SKM-1 (cell line): ENCODE results near the gene IPO5.
"Not testable (repeated sequence)": the region's sequence is repeated elsewhere in the genome, so short reads cannot be mapped to it uniquely, and the experiment has no call there.

ENCODE experiments used
- DNase-seq: peaks from one replicate; lab custom pipeline; 2025; ENCODE audit not compliant: unreplicated experiment; lab: John Stamatoyannopoulos, UW

Gene IPO5

DNA sequence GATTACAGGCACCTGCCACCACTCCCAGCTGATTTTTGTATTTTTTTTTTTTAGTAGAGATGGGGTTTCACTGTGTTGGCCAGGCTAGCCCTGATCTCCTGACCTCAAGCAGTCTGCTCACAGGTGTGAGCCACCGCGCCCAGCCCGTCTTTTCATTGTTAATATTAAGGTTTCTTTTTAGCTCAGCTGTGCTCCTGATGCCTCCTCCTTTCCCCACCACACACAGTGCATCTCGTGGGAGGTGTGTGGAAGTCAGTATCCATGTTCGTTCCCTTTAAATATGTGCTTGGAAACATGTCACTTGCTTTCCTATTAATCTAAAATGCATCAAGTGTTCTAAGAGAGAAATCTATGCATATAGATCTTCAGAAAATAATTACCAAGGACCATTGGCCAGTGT is 53.5 kb downstream of the IPO5 start:
- no peak for DNase-seq

DNA sequence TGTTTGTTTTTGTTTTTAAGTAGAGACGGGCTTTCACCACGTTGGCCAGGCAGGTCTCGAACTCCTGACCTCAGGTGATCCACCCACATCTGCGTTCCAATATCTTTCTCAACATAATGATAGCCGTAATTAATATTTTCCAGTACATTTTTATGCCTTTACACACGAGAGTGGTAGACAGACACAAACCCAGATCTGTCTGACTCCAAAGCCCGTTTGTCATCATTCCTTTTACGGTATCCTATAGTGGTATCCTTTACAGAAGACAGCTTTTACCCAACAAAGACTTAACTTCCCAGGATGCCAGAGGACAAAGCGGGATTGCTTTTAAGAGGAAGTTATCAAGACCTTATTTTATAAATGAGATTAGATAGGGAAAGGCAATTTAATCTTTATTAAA is 59.8 kb downstream of the IPO5 start:
- no peak for DNase-seq

DNA sequence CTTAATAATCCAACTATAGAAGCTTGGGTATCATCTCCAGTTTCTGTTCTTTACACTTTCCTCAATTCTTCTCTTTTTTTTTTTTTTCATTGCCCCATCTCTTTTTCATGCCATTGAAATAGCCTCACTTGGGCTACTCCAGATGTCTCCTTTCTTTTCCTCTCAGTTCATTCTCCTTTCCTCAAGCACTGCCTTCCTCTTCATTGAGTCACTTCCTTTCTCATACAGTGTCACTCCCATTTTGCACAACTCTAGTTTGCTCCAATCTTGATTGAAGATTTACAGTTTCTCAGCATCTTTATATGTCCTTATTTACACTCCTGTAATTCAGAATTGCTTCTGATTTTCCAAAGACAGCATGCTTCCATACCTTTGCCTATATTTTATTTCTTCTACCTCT is 61.3 kb downstream of the IPO5 start:
- DNase-seq = no peak

DNA sequence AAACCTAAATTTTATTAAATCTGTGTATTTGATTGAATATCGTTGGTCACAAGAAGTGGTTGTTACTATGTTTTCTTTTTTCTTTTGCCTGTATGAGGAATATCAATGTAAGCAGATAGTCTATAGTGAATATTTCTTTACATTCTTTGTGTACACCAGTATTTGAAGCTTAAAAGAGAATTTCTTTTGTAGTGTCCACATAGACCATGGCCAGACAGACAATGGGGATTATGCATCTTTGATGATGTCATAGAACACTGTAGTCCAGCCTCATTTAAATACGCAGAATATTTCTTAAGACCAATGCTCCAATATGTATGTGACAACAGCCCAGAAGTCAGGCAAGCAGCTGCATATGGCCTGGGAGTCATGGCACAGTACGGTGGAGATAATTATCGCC is 64.8 kb downstream of the IPO5 start:
- no peak for DNase-seq

DNA sequence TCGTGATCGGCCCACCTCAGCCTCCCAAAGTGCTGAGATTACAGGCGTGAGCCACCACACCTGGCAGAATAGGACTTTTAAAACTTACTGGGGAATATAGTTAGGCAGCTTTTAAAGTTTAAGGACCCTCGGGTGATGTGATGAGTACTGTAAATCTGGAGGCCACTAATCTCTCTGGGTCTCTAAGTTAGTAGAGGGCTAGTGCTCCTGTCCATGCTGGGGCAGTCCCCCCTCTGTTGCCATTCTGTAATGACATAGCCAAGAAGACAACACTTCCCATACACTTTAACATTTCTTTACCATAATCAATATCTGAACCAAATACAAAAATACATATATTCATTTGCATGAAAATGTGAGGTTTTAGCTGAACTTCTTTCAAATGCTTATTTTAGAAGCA is 65.7 kb downstream of the IPO5 start:
- no peak for DNase-seq

DNA sequence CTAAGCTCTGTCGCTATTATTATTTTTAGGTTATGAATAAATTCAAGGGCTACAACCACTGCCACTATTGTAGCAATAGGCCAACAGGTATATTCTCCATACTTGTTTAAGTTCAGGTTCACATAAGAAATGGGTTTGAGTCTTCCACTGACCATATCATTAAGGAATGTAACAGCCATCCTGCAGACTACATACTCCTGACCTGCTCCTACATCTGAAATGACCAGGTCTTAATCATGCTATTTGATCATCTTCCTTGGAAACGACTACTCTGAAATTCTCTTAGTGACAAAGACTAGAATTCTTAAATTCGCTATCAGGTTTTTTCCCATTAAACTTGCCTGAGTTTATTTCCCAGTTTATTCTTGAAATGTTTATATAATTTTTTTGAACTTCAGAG is 66.8 kb downstream of the IPO5 start:
- no peak for DNase-seq

DNA sequence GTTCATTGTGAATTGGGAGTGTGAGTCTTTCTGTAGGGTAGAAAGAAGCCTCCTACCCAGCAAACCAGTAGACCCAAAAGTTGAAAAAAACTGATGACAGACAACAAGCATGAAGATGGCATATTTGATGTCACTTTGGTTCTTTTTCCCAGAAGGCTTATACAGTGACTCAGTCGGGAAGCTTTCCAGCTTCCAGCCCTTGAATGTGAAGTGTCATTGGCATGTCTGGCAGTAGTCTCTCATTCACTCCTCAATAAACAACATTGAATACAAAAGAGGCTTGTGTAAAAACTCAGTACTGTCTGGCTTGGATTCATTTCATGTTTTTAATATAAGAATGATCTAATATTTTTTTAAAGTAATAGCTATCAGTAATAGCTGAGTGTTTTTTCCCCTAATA is 68.7 kb downstream of the IPO5 start:
- DNase-seq = no peak

DNA sequence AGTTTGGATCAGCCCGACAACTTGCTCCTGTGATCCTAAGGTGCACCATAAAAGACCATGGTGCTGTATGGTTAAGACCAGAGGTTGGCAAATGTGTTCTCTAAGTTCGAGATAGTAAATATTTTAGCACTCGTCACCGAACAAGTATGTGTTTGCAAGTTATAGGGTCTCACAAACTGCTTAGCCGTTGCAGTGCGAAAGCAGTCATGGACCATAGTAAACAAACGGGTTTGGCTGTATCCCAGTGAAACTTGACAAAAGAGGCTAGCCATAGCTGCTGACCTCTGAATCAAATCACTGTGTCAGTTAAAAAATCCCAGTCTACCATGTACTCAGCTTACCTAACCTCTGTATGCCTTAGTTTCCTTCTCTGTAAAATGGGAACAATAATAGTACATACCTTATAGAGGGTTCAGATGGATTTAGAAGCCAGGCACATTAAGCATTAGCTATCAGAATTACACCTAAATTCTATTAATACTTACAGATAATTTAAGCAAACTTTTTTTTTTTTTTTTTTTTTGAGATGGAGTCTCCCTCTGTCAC is 72.1 kb downstream of the IPO5 start:
- no peak for DNase-seq

DNA sequence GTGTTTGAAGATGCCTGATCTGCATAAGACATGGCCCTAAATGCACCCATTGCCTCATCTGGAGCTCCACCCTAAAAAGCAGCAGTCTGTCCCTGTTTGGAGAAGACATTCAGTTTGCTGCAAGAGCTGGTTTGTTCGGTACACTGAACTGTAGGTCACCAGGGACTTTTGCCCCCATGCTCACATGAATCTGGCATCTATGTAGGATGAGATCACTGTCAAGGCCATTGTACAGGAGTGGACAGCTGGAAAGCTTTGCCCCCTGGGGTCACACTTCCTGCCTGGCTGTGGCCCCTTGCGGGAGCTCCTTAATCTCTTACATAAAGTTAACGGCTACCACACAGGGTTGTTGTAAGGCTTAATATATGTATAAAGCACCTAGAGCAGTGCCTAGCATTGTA is 73.0 kb downstream of the IPO5 start:
- DNase-seq = no peak

DNA sequence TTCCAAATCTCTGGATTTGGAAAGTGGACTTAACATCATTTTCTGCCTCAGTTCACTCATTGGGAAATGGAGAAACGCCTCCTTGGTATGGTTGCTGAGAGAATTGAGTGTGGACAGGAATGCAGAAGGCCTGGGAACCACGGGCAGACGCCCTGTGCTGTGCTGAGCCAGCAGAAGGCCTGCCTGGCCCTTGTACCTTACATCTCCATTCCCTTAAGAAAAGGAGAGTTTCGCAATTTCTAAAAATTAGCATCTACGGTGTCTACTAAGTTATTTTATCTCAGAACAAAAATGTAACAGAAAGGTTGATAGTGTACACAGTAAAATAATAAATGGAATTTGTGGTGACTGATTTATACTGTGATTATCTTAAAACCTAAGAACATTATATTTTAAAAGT is 78.7 kb downstream of the IPO5 start:
- DNase-seq = no peak

DNA sequence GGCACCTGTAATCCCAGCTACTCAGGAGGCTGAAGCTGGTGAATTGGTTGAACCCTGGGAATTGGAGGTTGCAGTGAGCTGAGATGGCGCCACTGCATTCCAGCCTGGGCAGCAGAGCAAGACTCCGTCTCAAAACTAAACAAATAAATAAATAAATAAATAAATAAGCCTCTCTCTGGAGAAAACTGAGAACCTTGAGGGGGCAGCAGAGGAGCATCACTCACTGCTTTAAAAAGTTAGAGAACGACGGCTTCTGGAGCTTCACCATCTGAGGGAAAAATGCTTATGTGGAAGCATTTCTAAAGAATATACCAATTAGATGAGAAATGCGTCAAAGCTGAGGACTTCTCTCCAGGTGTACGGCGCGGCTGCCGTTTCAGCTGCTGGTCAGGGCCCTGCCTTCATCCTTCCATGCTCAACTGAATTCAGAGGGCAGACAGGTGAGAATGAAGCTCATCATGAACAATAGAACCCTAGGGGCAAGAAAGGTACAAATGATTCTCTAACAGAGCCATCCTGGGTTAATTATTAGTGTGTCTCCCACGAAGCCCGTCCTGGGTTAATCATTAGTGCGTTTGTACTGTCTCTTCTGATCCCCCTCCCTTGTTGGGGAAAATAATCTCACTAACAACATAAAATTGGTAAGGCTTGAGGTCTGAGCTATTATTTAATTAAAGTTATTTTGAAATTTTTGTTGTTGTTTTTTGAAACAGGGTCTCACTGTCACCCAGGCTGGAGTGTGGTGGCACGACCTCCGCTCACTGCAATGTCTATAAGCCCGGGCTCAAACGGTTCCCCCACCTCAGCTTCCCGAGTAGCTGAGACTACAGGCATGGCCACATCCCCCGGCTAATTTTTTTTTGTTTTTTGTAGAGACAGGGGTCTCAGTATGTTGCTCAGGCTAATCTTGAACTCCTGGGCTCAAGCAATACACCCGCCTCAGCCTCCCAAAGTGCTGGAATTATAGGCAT is 80.1 kb downstream of the IPO5 start:
- no peak for DNase-seq

DNA sequence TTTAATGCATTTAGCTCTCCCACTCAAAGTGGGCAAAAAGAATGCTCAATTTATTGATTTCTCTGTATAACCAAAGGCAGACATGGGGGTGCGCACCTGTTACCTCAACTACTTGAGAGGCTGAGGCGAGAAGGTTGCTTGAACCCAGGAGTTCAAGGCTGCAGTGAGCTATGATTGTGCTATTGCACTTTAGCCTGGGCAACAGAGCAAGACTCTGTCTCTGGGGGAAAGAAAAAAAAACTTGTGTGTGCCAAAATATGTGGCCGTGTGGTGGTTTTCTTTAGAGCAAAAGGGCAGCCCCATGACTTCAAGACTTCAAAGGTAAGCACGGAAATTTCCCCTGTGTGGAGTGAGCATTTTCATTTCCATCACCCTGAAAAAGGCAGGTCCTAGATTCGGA is 81.9 kb downstream of the IPO5 start:
- DNase-seq = no peak

DNA sequence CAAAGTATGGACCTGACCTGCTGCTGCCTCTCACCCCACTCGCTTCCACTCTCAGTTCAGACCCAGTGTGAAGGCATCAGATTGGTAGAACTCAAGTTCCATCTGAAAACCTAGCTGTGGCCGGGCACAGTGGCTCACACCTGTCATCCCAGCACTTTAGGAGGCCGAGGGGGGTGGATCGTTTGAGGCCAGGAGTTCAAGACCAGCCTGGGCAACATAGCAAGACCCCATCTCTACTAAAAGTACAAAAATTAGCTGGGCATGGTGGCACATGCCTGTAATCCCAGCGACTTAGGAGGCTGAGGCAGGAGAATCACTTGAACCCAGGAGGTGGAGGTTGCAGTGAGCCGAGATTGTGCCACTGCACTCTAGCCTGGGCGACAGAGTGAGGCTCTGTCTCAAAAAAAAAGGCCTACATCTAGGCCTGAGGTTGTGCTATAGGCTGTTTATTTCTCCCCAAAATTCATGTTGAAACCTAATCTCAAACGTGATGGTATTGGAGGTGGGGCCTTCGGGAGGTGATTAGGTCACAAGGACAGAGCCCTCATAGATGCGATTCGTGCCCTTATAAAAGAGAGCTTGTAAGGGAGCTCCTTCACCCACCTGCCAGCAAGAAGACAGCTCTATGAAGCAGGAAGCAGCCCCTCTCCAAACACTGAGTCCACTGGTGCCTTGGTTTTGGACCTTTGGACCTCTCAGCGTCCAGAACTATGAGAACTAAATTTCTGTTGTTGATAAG is 83.3 kb downstream of the IPO5 start:
- not testable (repeated sequence) for DNase-seq

DNA sequence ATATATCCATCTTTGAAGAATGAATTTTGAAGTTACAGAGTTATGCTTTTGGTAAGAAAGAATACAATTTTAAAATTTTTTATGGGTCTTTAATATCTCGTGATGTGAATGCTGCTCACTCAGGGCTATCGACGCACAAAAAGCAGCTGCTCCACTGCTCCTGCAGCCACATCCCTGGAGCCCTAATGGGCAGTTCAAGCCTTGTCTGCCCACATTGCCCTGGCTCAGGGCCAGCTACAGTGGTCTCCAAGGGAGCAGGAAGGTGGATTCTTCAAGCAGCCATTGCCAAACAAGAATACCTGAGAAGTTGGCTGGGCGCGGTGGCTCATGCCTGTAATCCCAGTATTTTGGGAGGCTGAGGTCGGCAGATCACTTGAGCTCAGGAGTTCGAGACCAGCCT is 85.8 kb downstream of the IPO5 start:
- no peak for DNase-seq

DNA sequence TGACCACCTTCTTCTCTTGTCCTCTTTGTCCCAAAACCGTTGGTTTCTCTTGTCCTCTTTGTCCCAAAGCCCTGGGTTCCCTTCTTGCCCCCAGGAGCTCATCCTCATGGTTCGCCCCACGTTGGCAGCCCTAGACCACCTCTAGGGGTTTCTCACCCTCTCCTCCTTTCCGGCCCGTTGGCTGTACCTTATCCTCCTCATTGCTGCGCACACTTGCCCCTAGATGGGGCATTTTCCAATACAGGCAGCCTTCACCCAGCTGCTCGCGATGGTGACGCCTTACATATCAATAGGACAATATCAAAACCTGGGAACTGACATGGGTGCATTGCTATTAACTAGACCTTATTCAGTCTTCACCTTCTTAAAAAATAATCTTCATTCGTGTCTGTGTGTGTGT is 86.5 kb downstream of the IPO5 start:
- no peak for DNase-seq

DNA sequence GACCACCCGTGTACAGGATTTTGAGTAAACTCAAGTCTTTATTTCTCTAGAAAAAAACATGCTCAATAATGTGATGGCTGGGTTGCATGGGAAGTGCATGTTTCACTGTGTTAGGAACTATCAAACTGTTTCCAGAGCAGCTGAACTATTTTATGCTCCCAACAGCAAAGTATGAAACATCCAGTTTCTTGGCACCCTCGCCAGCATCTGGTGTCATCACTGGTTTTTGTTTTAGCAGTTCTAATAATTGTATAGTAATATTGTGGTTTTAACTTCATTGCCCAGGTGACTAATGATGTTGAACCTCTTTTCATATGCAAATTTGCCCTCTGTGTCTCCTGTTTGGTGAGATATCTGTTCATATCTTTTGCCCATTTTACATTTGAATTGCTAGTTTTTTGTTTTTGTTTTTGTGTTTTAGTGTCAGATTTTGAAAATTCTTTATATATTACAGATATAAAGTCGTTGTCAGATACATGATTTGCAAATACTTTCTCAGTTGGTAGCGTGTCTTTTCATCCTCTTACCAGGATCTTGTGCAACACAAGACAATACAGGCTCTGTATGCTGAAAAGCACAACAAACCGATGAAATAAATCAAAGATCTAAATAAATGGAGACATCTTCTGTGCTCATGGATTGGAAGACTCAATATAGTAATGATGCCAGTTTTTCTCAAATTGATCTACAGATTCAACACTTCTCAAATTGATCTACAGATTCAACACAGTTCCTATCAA is 87.8 kb downstream of the IPO5 start:
- no peak for DNase-seq

DNA sequence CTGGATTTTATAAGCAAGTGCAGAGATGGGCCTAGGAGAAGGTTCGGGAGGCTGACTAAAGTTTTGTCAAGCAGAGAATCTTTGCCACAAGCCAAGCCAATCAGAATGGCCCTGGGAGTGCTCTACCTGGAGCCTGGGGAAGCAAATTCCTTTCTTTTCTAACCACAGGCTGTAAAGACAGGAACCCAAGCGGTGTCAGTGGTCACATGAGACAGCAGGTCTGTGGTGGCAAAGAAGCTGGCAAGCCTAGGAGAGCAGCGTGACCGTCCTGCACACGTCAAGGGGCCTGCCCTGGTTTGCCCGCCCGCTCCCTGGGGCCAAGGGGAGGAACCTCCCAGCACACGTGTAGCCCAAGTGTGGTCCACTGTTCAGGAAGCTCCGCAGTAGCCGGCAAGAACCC is 90.8 kb downstream of the IPO5 start:
- no peak for DNase-seq

DNA sequence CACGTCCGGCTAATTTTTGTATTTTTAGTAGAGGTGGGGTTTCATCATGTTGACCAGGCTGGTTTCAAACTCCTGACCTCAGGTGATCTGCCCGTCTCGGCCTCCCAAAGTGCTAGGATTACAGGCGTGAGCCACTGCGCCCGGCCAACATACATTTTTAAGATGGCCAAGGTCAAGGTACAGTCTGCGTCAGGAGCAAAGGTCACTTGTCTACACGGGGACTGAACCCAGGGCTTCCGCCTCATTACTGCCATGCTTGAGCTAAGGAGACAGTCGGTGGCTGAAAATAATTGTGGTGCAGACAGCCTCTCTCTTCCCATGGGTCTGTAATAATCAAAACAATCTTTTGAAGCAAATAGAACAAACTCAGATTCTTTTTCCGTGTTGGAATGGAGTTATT is 94.3 kb downstream of the IPO5 start:
- not testable (repeated sequence) for DNase-seq

DNA sequence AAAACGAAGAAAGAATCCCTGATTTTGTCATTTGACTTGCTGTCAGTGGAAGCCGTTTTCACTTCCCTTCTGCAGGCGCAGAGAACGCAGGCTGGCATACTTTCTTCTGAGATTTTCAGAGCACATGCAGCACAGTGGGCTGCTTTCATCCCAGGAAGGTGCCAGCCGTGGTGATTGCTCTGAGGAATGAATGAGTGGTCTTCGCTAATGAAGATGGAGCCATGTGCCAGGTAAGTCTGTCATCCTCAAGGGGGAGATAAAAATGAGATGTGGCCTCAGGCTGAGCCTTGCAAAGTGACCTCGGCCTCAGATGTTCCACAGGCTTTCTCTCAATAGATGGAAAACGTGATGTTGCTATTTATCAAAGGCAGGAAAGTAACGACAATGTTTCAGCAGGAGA is 94.8 kb downstream of the IPO5 start:
- DNase-seq = no peak

DNA sequence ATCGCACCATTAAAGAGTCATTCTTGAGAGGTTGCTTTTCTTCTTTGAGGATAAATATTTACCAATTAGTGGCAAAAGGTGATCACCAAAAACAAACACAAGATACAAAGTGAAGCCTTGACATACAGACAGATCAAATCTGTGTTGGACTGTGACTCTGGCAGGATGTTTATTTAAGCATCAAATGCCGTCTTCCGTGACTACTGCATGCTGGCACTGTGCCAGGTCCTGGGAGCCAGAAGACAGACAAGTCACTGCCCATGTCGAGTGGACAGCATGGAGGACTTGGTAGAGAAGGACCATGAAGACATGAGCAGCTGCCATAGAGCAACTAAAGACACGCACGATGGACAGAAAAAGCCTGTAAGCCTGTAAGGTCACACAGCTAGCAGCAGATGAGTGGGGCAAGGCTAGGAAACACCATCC is 96.6 kb downstream of the IPO5 start:
- DNase-seq = no peak

DNA sequence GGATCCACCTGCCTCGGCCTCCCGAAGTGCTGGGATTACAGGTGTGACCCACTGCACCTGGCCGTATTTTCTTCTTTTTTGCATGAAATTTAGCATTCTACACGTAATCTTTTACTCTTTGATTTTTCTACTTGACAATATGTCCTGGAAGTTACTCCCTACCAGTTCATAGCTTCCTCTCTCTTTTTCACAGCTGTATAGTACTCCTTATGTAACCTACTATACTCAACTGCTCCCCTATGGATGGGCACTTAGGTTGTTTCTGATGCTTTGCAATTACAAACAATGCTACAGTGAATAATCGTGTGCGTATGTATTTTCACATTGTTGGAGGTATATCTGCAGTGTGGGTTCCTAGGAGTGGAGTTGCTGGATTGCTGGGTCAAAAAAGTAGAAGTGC is 98.9 kb downstream of the IPO5 start:
- no peak for DNase-seq
